GM18951 (cell line): ENCODE measurements around the gene ACTN1.

Experiments used
- POLR2A ChIP-seq: IDR thresholded peaks from 4 replicates; pipeline ENCODE4 v1.6.1; 2011; ENCODE audit warnings: mild to moderate bottlenecking; ENCODE audit not compliant: insufficient read length, insufficient read depth; ENCODE audit errors: extremely low read depth
- in situ Hi-C: fragments of 300-500 bp; cut with MboI; formaldehyde crosslinking; loops from one replicate; pipeline ENCODE4 v1.12.0; 2022; ENCODE audit warnings: low sequenced_read_pairs, mixed read lengths, inconsistent platforms; ENCODE audit not compliant: unreplicated experiment

ACTN1 gene

GRCh38 chr14:68937471-68938270, 41.4 kb downstream of the ACTN1 start:
- in situ Hi-C loops: no loop called here
- no peak for TF ChIP-seq POLR2A

DNA sequence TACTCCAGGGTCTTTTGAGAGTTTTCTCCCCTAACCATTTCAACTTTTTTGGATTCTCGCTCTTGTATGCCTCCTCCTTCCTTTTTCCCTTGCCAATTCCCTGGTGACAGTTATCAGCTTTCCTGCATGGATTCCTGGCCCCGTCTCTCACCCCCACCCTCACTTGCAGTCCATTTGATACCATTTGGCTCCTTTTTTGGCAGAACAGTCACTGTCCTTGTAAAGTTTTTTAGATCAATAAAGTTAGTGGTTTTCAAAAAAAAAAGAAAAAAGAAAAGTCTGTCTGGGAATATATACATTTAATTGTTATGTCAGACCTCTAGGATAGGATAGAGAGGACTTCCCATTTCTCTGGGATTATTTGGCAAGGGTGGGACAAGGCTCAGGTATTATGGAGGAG, 42.1 kb downstream of the ACTN1 start:
- no peak for TF ChIP-seq POLR2A
- in situ Hi-C loops: no loop called here

GRCh38 chr14:68936476-68936875, 42.6 kb downstream of the ACTN1 start:
- no peak for TF ChIP-seq POLR2A
- in situ Hi-C loops: no loop called here

- no peak for TF ChIP-seq POLR2A
- in situ Hi-C loops: no loop called here
These were observed 43.3 kb downstream of the ACTN1 start for GRCh38 chr14:68935761-68936214.

- no peak for TF ChIP-seq POLR2A
- in situ Hi-C loops: no loop called here
These were observed 45.0 kb downstream of the ACTN1 start for GRCh38 chr14:68934066-68934465.

GRCh38 chr14:68932686-68933085, 46.4 kb downstream of the ACTN1 start:
- TF ChIP-seq POLR2A: no peak
- in situ Hi-C loops: no loop called here

DNA sequence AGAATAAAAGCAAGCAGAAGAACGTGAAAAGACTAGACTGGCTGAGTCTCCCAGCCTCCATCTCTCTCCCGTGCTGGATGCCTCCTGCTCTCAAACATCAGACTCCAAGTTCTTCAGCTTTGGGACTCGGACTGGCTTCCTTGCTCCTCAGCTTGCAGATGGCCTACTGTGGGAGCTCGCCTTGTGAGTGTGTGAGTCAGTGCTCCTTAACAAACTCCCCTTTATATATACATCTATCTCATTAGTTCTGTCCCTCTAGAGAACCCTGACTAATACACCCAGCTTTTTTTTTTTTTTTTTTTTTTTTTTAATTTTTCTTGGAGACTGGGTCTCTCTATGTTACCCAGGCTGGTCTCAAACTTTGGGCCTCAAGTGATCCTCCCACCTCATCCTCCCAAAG, 46.9 kb downstream of the ACTN1 start:
- TF ChIP-seq POLR2A: no peak
- in situ Hi-C loops: no loop called here

DNA sequence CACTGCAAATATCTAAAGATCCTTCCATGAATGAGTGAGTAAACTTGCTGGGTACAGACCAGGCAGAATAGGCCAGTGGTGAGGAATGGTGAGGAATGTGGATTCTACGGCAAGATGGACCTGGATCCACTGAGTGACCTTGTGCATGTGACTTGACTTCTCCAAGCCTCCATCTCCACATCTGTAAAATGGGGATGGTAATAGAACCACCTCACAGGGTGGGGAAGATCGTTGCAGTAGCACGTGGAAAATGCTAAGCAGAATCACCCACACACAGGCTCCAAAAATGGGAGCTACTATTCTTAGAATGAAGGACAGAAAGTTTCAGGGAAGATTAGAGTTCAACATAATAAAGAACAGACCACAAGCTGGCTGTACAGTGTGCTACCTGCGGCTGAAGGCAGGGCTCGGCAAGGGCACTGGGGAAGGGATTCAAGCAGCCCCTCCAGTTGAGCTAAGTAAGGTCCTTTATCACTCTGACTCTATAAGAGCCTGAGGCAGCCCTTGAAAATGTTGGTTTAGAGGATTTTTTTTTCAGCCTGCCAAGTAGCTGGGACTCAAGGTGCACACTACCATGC, 47.5 kb downstream of the ACTN1 start:
- in situ Hi-C loops: no loop called here
- TF ChIP-seq POLR2A: no peak

DNA sequence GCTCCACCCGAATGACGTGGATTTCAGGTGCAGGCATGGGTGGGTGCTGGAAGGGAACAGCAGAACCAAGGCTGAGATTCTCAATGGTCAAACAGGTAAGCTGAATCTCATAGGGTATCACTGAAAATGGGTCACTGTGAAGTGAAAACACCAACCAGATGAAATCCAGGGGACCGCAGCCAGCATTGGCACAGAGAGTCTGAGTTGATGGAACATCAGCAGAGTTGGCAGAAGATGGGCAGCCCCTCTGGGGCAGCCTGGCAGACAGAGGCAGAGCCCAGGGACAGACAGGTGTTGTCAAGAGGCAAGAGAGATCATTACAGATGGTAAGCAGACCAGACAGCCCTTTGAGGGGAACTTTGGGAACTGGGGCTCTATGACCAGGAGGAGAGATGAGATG, 48.0 kb downstream of the ACTN1 start:
- in situ Hi-C loops: no loop called here
- TF ChIP-seq POLR2A: no peak

DNA sequence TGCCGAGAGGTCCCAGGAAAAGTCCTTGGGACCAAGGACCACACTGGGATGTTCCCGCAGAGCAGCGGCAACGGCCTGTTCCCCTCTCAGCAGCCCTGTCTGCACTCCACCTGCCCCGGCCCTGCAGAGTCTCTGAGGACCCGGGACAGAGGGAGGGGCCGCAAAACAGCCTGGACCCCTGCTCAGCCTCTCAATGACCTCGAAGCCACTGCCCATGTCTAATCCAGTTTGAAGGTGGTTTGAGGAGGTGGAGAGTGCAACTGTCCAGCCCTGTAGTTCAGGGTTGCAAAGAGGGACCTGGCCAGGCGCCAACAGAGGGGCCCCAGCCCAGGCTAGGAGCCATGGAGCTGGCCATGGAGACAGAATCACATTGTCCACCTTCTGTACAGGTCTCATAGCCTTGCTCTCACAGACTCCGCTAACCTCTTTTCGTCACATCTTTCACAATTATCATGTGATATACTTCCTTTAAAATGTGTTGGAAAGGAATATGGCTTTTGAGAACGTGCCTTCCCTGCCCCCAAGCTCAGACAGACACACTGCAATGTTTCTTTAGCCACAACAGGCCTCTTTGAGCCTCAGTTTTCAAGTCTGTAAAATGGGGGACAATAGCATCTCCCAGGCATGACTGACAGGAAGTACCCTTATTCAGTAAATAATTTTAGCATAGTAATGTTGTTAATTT, 49.3 kb downstream of the ACTN1 start:
- in situ Hi-C loops: no loop called here
- no peak for TF ChIP-seq POLR2A

DNA sequence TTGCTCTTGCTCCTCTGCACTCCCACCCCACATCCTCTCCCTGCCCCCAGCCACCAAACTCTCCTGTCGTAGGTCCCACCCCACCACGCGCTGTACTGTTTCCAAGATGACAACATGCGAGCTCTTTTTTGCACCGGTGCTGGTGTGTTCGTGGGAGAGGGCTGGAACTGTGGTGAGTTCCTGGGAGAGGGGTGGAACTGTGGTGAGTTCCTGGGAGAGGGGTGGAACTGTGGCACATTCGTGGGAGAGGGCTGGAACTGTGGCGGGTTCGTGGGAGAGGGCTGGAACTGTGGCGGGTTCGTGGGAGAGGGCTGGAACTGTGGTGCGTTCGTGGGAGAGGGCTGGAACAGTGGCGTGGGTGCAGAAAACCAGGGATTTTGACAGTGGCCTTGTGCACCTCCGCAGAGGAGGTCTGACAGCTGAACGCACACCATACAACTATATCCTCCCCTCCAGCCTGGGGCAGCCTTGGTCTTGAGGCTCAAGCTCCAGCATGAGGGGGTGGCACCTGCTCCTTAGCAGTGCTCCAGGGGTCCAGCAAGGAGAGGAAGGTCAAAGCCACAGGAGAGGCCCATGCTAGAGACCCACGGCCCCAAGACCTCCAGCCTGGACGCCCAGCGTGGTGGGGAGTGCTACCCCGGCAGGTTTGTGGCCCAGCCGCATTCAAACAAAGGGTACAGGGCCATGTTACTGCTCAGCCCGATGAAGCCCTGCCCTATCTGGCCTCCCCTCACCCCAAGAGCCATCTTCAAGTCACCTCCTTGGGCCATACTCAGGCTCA, 50.1 kb downstream of the ACTN1 start:
- TF ChIP-seq POLR2A: no peak
- in situ Hi-C loops: no loop called here

DNA sequence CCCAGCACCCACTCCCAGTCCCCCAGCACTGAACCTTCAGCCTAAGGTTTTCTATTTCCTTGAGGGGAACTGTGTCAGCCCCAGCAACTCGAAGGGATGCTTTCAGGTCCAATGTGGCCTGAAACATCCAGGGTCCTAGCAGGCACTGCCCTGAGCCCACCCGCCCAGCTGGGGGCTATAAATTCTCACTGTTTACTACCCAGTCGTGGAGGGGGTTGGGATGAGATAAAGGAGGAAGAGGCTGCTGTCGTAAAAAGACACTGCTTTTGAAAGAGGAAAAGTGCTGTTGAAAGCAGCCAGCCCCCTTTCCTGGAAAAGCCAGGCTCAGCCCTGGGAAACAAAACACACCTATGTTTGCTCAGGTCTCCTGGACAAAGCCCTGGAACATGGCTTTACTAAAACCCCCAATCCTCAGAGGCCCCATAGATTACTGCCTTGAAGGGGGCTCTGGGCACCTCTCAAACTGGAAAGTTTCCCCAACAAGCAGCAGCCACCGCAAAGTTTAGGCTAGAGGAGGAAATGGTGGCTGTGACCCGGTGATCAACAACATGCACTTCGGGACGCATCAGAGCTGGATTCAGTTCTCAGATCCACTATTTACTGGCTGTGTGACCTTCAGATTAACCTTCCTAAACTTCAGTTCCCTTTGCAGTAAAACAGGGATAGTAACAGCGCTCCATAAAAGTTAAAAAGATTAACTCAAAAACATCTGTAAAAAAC, 51.0 kb downstream of the ACTN1 start:
- TF ChIP-seq POLR2A: no peak
- in situ Hi-C loops: no loop called here

DNA sequence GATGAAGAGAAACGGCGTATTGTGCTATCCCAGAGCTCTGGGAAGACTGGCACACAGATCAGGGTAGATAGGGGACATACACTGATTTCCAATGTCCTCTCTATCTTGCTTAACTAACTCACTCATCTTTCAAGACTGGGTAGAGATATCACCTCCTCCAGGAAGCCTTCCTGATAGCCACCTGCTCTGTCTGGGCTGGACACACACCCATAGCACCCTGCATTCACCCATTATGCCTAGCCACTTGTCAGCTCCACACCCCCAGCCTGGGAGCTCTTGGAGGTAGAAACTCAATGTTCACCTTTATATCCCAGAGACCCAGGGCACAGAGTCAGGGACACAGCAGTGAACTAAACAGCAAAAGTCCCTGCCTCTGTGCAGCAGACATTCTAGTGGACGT, 52.0 kb downstream of the ACTN1 start:
- in situ Hi-C loops: no loop called here

DNA sequence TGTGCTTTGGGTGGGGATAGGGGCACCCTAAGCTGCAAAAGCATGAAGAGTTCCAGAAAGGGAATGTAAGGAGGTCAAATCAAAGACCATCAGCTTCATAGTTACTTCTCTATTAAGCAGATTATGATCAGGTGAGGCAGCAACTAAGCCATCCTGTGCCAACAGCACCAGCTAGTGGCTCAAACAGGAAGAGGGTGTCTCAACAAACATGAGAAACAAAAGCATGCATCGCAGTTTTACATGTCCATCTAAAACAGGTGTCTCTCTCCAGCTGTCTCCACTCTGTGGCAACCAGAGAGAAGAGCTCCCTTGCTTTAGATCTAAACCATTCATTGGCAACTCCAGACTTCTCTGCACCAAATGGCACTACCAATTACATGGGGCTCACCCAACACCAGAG, 52.9 kb downstream of the ACTN1 start:
- in situ Hi-C loops: no loop called here
- no peak for TF ChIP-seq POLR2A

More for the DNA sequence above, 52.0 kb downstream of the ACTN1 start:
- TF ChIP-seq POLR2A: no peak
